Lower lobe of right lung (tissue), 2 donors: ENCODE data around the gene NR1H4. TPM values are rescaled to one million over a fixed set of nuclear protein-coding genes. Genes with fewer than 3 reads are reported as not detected.

Experiments
- ATAC-seq, 2 donors: fragments of 200-7000 bp; cut with Tn5 transposase; one replicate each; pipeline ENCODE4 v1.9.1; 2020 to 2022; ENCODE audit warnings: mild to moderate bottlenecking in 2 of 2, moderate library complexity in 2 of 2
- DNase-seq: peaks from one replicate; pipeline ENCODE4 v3.0.0-alpha.2; 2020
- H3K27ac ChIP-seq: fragments of 200-600 bp; one replicate; pipeline ENCODE4 v1.8.0; 2022
- H3K27me3 ChIP-seq: fragments of 200-600 bp; one replicate; pipeline ENCODE4 v1.8.0; 2022; ENCODE audit warnings: low read depth
- H3K36me3 ChIP-seq: fragments of 200-600 bp; one replicate; pipeline ENCODE4 v1.8.0; 2022; ENCODE audit warnings: mild to moderate bottlenecking
- H3K4me1 ChIP-seq: fragments of 200-600 bp; one replicate; pipeline ENCODE4 v1.8.0; 2022
- H3K4me3 ChIP-seq: fragments of 200-600 bp; one replicate; pipeline ENCODE4 v1.8.0; 2022; ENCODE audit warnings: mild to moderate bottlenecking
- H3K9me3 ChIP-seq: fragments of 200-600 bp; one replicate; pipeline ENCODE4 v1.8.0; 2022
- CTCF ChIP-seq: fragments of 200-600 bp; IDR thresholded peaks from one replicate; pipeline ENCODE4 v1.8.0; 2022; ENCODE audit warnings: antibody characterized with exemption, mild to moderate bottlenecking
- intact Hi-C: fragments of 100-400 bp; cut with DNase I; formaldehyde crosslinking; loops from one replicate; pipeline ENCODE4 v1.11.0; 2022
- total RNA-seq: library from RNA; stranded (reverse); fragmentation: NEBNext Ultra II Directional; extraction: Animal tissue kit (Norgen Biotek cat#: 25700); gene quantifications from one replicate; pipeline ENCODE4 v1.2.1, GENCODE V29; 2021
- donor health status: DM: no; HTN: yes; CAD: no; lungs with severe emphysema.

The NR1H4 gene
- total RNA-seq, 1 donor from 2014 or later, result not detected

GRCh38 chr12:100565987-100566545 lies 92.4 kb downstream of the NR1H4 start:
- intact Hi-C loops, result no loop called here
- Histone ChIP-seq H3K9me3 (no peaks in the 10 kb centered on the region), H3K36me3 (no peaks in the 10 kb centered on the region), H3K4me3 (no peak overlapping the region), H3K4me1 (peaks cover 11% of the 10 kb centered on the region), H3K27me3 (no peaks in the 10 kb centered on the region), H3K27ac (no peak overlapping the region)
- TF ChIP-seq CTCF, result no peak
- DNase-seq (no peak), ATAC-seq (no peak)

GRCh38 chr12:100566887-100567637 lies 93.4 kb downstream of the NR1H4 start:
- DNase-seq (no peak), ATAC-seq (peak; percentile 76 to 84)

GRCh38 chr12:100567945-100568344 lies 94.3 kb downstream of the NR1H4 start:
- Histone ChIP-seq H3K36me3 (no peaks in the 10 kb centered on the region), H3K4me3 (no peak overlapping the region), H3K27me3 (no peaks in the 10 kb centered on the region), H3K27ac (no peak overlapping the region), H3K4me1 (peaks cover 13% of the 10 kb centered on the region), H3K9me3 (no peaks in the 10 kb centered on the region)
- TF ChIP-seq CTCF, result no peak
- intact Hi-C loops, result no loop called here
- ATAC-seq (no peak), DNase-seq (no peak)

More at GRCh38 chr12:100566887-100567637, 93.4 kb downstream of the NR1H4 start:
- H3K4me1 ChIP-seq, result peaks cover 11% of the 10 kb centered on the region
- no peaks in the 10 kb centered on the region for H3K27me3 ChIP-seq
- no peak overlapping the region for H3K4me3 ChIP-seq
- H3K9me3 ChIP-seq, result no peaks in the 10 kb centered on the region
- intact Hi-C loops, result no loop called here
- no peak overlapping the region for H3K27ac ChIP-seq
- TF ChIP-seq CTCF, result no peak
- H3K36me3 ChIP-seq, result no peaks in the 10 kb centered on the region

- H3K36me3 ChIP-seq, result no peaks in the 10 kb centered on the region
- intact Hi-C loops, result no loop called here
- H3K9me3 ChIP-seq, result no peaks in the 10 kb centered on the region
- no peak overlapping the region for H3K27ac ChIP-seq
- H3K4me3 ChIP-seq, result no peak overlapping the region
- H3K4me1 ChIP-seq, result peaks cover 21% of the 10 kb centered on the region
- ATAC-seq (no peak), DNase-seq (no peak)
- TF ChIP-seq CTCF, result no peak
- no peaks in the 10 kb centered on the region for H3K27me3 ChIP-seq
These were observed 98.5 kb downstream of the NR1H4 start for GRCh38 chr12:100572184-100572583.

GRCh38 chr12:100573292-100574186 lies 99.9 kb downstream of the NR1H4 start, which contains the start of gene GAS2L3:
Gene GAS2L3 (plus strand): TSS chr12:100573684. CDS start chr12:100594905, 21,221 bp downstream.
- Histone ChIP-seq H3K27ac (peak within 1 kb of the TSS; percentile 83), H3K27me3 (no peaks in the 10 kb centered on the region), H3K4me1 (peaks cover 21% of the 10 kb centered on the region), H3K4me3 (peak within 1 kb of the TSS; percentile 80), H3K36me3 (no peaks in the 10 kb centered on the region), H3K9me3 (no peaks in the 10 kb centered on the region)
- ATAC-seq, result peak; percentile 99
- DNase-seq, result peak; percentile 95
- intact Hi-C loops, result no loop called here
- TF ChIP-seq CTCF, result no peak
